Ascending aorta (tissue), 2 donors: ENCODE results near the gene LAPTM4A. TPM values are rescaled to one million over a fixed set of nuclear protein-coding genes. Genes with fewer than 3 reads are reported as not detected.

Source experiments
- DNase-seq, 2 donors: peaks; one replicate each; pipeline ENCODE4 v3.0.0-alpha.2; 2019; ENCODE audit warnings: low spot score in 2 of 2
- H3K27ac ChIP-seq, 2 donors: fragments of 200-600 bp; sonication (generic); one replicate each; pipeline ENCODE4 v1.5.1; 2016 to 2017; ENCODE audit warnings: mild to moderate bottlenecking in 1 of 2
- H3K27me3 ChIP-seq: fragments of 200-600 bp; sonication (generic); one replicate; pipeline ENCODE4 v1.5.1; 2017
- H3K36me3 ChIP-seq, 2 donors: fragments of 200-600 bp; sonication (generic); one replicate each; pipeline ENCODE4 v1.5.1; 2016
- H3K4me1 ChIP-seq, 2 donors: fragments of 200-600 bp; sonication (generic); one replicate each; pipeline ENCODE4 v1.5.1; 2016 to 2017; ENCODE audit warnings: mild to moderate bottlenecking in 1 of 2
- H3K4me3 ChIP-seq, 2 donors: fragments of 200-600 bp; sonication (generic); one replicate each; pipeline ENCODE4 v1.5.1; 2016 to 2017; ENCODE audit warnings: mild to moderate bottlenecking in 1 of 2
- H3K9me3 ChIP-seq, 2 donors: fragments of 200-600 bp; sonication (generic); one replicate each; pipeline ENCODE4 v1.5.1; 2016
- intact Hi-C: fragments of 100-400 bp; cut with DNase I; formaldehyde crosslinking; loops from one replicate; pipeline ENCODE4 v1.15.1; 2023
- total RNA-seq: library from RNA; depleted of rRNA; stranded (reverse); fragments of >200 nt; gene quantifications from one replicate; pipeline ENCODE4 v1.1.0, GENCODE V29; 2016
- TF ChIP-seq, protein P1 (sequence below), 3 experiments: fragments of 200-600 bp in 2 of 3; fragments of 450-650 bp in 1 of 3; sonication (generic) in 2 of 3; IDR thresholded peaks; one replicate each; pipeline ENCODE4 v1.5.1; 2016 to 2019; ENCODE audit warnings: antibody characterized with exemption in 3 of 3, mild to moderate bottlenecking in 1 of 3, moderate library complexity in 1 of 3

LAPTM4A gene
- total RNA-seq, 1 donor from 2014 or later, result 95.6 TPM

- H3K27ac ChIP-seq, result no peak overlapping the region
- peak in 1 of 2 donors; percentile 77 for DNase-seq
- intact Hi-C loops, result no loop called here
Measured at GRCh38 chr2:20065885-20066602, 14.6 kb upstream of the LAPTM4A start.

GRCh38 chr2:20064841-20065240 lies 13.4 kb upstream of the LAPTM4A start:
- H3K4me1 ChIP-seq, result peaks cover 0 to 7% of the 10 kb centered on the region in 2 donors
- intact Hi-C loops, result loop anchor here (5.0 kb wide), 1 partner anchor 38 kb away; no protein-coding TSS in a partner anchor
- H3K27ac ChIP-seq, result no peak overlapping the region
- no peaks in the 10 kb centered on the region for H3K9me3 ChIP-seq
- H3K36me3 ChIP-seq, result no peaks in the 10 kb centered on the region
- no peaks in the 10 kb centered on the region for H3K27me3 ChIP-seq
- no peak for DNase-seq
- no peak overlapping the region for H3K4me3 ChIP-seq
- TF ChIP-seq, protein P1, sequence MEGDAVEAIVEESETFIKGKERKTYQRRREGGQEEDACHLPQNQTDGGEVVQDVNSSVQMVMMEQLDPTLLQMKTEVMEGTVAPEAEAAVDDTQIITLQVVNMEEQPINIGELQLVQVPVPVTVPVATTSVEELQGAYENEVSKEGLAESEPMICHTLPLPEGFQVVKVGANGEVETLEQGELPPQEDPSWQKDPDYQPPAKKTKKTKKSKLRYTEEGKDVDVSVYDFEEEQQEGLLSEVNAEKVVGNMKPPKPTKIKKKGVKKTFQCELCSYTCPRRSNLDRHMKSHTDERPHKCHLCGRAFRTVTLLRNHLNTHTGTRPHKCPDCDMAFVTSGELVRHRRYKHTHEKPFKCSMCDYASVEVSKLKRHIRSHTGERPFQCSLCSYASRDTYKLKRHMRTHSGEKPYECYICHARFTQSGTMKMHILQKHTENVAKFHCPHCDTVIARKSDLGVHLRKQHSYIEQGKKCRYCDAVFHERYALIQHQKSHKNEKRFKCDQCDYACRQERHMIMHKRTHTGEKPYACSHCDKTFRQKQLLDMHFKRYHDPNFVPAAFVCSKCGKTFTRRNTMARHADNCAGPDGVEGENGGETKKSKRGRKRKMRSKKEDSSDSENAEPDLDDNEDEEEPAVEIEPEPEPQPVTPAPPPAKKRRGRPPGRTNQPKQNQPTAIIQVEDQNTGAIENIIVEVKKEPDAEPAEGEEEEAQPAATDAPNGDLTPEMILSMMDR (IDR thresholded peaks at IDR 0.05), result no peak

More at GRCh38 chr2:20065885-20066602, 14.6 kb upstream of the LAPTM4A start:
- TF ChIP-seq, protein P1 (IDR thresholded peaks at IDR 0.05), result no peak
- Histone ChIP-seq H3K9me3 (no peaks in the 10 kb centered on the region), H3K4me1 (peaks cover 0 to 7% of the 10 kb centered on the region in 2 donors), H3K27me3 (no peaks in the 10 kb centered on the region), H3K36me3 (no peaks in the 10 kb centered on the region), H3K4me3 (no peak overlapping the region)

DNA sequence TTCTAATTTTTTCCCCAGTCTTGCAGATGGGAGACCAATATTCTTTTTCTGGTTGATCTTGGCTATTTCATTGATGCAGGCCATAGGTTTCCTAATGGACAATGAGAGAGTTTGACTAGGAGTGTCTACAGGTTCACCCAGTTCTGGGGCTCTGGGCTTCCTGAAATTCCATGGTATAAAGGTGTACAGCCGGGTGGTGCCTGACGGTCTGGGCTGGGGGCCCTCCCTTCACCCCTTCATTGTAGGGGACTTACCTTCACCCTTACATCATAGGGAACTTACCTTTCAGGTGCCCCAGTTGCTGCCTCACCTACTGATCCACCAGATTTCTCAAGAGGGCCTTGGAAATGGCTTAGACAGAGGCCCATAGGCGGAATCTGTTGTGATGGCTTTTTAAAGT lies 13.0 kb upstream of the LAPTM4A start:
- H3K4me3 ChIP-seq, result no peak overlapping the region
- TF ChIP-seq, protein P1 (IDR thresholded peaks at IDR 0.05), result no peak
- H3K9me3 ChIP-seq, result no peaks in the 10 kb centered on the region
- intact Hi-C loops, result loop anchor here (5.0 kb wide), 1 partner anchor 37 kb away; no protein-coding TSS in a partner anchor
- peaks cover 0 to 7% of the 10 kb centered on the region in 2 donors for H3K4me1 ChIP-seq
- H3K27me3 ChIP-seq, result no peaks in the 10 kb centered on the region
- no peak for DNase-seq
- H3K27ac ChIP-seq, result peak overlapping the region; percentile 71 to 85
- H3K36me3 ChIP-seq, result no peaks in the 10 kb centered on the region

DNA sequence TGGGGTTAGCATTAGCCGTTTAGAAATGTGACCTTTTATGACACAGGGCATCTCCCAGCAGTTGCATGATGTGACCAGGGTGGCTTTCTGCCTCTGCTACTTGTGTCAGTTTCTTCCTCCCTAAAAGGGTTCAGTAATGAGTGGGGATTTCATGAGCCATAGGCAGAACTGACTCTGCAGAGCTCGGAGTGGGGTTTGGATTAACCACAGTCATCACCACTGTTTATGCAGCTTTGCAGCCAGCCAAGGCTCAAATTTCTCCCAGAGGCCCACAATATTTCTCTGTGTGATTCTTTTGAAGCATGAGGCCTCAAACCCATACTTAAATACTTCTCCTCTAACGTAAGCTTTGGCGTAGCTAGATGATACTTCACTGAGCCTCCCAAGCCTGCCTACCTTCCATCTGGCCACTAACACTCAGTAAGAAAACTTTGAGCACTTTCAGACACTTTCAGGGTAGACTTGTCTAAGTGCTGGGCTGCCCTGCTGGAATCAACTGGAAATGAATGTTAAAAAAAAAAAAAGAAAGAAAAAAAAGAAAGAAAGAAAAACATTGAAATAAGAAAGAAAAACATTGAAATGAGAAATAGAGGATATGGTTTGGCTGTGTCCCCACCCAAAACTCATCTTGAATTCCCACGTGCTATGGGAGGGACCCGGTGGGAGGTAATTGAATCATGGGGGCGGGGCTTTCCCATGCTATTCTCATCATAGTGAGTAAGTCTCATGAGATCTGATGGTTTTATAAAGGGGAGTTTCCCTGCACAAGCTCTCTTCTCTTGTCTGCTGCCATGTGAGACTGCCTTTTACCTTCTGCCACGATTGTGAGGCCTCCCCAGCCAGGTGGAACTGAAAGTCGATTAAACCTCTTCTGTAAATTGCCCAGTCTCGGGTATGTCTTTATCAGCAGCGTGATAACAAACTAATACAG lies 11.5 kb upstream of the LAPTM4A start:
- Histone ChIP-seq H3K4me1 (peaks cover 0 to 2% of the 10 kb centered on the region in 2 donors), H3K9me3 (no peaks in the 10 kb centered on the region), H3K27ac (peak overlapping the region; percentile 71 to 85), H3K4me3 (no peak overlapping the region), H3K27me3 (no peaks in the 10 kb centered on the region), H3K36me3 (no peaks in the 10 kb centered on the region)
- intact Hi-C loops, result loop anchor here (1.0 to 5.0 kb wide), 2 partner anchors 11 to 36 kb away; no protein-coding TSS in a partner anchor
- DNase-seq, result peak; percentile 33 to 90
- TF ChIP-seq, protein P1 (IDR thresholded peaks at IDR 0.05), result peak in 1 of 3 experiments; percentile 7

DNA sequence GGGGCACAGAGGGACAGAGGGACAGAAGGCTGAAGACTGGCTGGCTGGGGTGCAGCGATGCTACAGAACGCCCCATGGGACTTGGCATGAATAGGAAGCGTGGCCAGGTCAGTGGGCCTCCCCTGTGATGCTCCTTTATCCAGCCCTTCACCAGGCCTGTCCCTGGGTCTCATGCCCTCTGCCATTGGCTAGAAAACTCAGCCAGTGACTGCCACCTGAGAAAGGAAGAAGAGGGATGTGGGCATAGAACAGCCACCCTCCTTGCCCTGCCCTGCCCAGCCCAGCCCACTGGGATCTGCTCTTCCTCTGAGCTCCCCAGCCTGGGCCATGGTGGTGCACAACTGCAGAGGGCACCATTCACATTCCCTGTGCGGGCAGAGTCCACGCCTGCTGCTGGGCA lies 10.5 kb upstream of the LAPTM4A start:
- no peak overlapping the region for H3K4me3 ChIP-seq
- H3K9me3 ChIP-seq, result no peaks in the 10 kb centered on the region
- TF ChIP-seq, protein P1 (IDR thresholded peaks at IDR 0.05), result no peak
- no peaks in the 10 kb centered on the region for H3K36me3 ChIP-seq
- peak in 1 of 2 donors; percentile 50 for DNase-seq
- no peaks in the 10 kb centered on the region for H3K4me1 ChIP-seq
- intact Hi-C loops, result loop anchor here (5.0 kb wide), 1 partner anchor 35 kb away; no protein-coding TSS in a partner anchor
- H3K27me3 ChIP-seq, result no peaks in the 10 kb centered on the region
- H3K27ac ChIP-seq, result peak overlapping the region; percentile 71 to 85
